Muscle layer of duodenum (tissue), 2 donors: ENCODE data around the gene LRMDA.

Experiments
- H3K27ac ChIP-seq: one replicate; pipeline ENCODE4 v1.7.0; 2013; ENCODE audit warnings: mild to moderate bottlenecking, low read length
- H3K27me3 ChIP-seq: one replicate; pipeline ENCODE4 v1.7.0; 2013; ENCODE audit warnings: low read depth, mild to moderate bottlenecking, control low read depth, low read length
- H3K36me3 ChIP-seq, 2 donors: one replicate each; pipeline ENCODE4 v1.7.0; 2013; ENCODE audit warnings: low read length in 2 of 2, control low read depth in 1 of 2, mild to moderate bottlenecking in 1 of 2; ENCODE audit not compliant: insufficient read depth in 2 of 2, control insufficient read depth in 1 of 2
- H3K4me1 ChIP-seq, 2 donors: one replicate each; pipeline ENCODE4 v1.7.0; 2013; ENCODE audit warnings: low read length in 2 of 2, mild to moderate bottlenecking in 2 of 2, control low read depth in 1 of 2, moderate library complexity in 1 of 2; ENCODE audit not compliant: insufficient read depth in 2 of 2, control insufficient read depth in 1 of 2
- H3K4me3 ChIP-seq, 2 donors: one replicate each; pipeline ENCODE4 v1.7.0; 2013; ENCODE audit warnings: low read length in 2 of 2, low read depth in 1 of 2, mild to moderate bottlenecking in 1 of 2
- H3K9me3 ChIP-seq, 2 donors: one replicate each; pipeline ENCODE4 v1.7.0; 2013; ENCODE audit warnings: low read length in 2 of 2, control low read depth in 1 of 2, mild to moderate bottlenecking in 1 of 2; ENCODE audit not compliant: control insufficient read depth in 1 of 2
- donor health status: healthy.

LRMDA gene

DNA sequence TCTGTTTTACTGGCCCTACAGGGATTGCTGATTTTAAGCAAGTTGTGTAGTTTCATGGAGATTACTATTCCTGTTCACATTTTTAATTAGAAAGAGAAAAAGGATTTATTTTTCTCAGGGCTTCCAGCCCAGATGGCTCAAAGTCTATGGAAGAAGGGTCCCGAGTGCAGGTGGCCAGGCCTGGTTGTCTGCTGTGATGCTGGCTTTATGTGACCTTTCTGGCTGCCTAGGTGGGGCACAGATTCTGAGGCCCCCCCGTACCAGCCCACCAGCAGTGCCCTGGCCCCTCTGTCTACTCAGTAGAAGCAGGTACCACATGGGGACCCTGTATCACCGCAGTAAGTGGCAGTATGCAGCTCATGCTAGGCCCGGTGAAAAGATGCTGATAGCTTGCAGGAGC lies 426.5 kb downstream of the LRMDA start:
- Histone ChIP-seq H3K27me3 (no peaks in the 10 kb centered on the region), H3K36me3 (no peaks in the 10 kb centered on the region)

DNA sequence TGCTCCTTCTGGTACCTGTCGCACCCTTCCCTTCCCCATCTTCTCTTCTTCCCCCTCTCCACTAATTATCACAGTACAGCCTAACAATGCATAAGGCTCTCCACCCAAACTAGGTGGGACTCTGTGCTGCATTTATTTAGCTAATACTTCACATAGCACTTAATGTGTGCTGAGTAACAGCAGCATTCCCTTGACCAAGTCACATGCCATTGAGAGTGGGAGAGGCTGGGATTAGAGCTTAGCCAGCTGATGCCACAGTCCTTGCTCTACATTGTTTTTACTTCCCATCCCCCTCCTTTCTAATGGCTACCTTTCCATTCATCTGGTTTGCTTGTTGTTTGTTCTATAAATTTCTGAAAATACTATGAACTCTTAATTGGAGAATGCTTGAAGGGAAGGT lies 426.9 kb downstream of the LRMDA start:
- Histone ChIP-seq H3K27ac (no peak overlapping the region), H3K4me1 (no peaks in the 10 kb centered on the region), H3K4me3 (no peak overlapping the region), H3K9me3 (no peaks in the 10 kb centered on the region), H3K36me3 (no peaks in the 10 kb centered on the region), H3K27me3 (no peaks in the 10 kb centered on the region)

More for the DNA sequence above, 426.5 kb downstream of the LRMDA start:
- Histone ChIP-seq H3K9me3 (no peaks in the 10 kb centered on the region), H3K4me1 (no peaks in the 10 kb centered on the region), H3K27ac (no peak overlapping the region), H3K4me3 (no peak overlapping the region)

DNA sequence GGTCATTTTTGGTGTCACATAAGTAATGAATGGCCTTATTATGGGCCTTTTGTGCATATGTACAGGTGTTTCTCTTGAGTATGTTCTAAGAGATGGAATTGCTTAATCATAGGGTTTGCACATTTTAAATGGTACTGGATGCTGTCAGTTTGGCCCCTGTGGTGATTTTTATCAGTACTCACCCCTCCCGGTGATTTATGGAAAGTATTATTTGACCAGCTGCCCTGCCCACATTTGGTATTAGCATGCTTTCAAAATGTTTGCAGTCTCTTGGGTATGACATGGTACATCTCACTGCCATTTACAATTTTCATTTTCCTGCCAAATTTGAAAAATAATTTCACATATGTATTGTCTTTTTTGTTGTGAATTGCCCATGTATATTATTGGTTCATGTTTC lies 427.7 kb downstream of the LRMDA start:
- no peaks in the 10 kb centered on the region for H3K36me3 ChIP-seq
- no peak overlapping the region for H3K27ac ChIP-seq
- H3K4me1 ChIP-seq = no peaks in the 10 kb centered on the region
- no peak overlapping the region for H3K4me3 ChIP-seq
- no peaks in the 10 kb centered on the region for H3K27me3 ChIP-seq
- no peaks in the 10 kb centered on the region for H3K9me3 ChIP-seq

DNA sequence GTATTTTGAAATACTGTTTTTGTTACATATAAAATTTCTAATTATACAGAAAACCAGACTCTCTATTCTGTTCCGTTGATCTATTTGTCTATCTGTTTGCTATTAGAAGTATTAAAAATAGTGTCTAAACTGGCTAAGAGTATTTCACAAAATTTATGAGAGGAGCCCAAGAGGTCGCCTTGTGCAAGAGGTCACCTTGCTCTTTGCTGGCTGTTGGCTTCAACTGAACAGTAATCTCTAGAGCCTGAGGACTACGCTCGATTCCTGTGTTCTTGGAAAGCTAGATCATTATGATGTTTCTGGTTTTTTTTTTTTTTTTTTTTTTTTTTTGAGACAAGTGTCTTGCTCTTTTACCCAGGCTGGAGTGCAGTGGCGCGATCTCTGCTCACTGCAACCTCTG lies 428.6 kb downstream of the LRMDA start:
- no peaks in the 10 kb centered on the region for H3K27me3 ChIP-seq
- no peaks in the 10 kb centered on the region for H3K9me3 ChIP-seq
- H3K27ac ChIP-seq = no peak overlapping the region
- no peaks in the 10 kb centered on the region for H3K4me1 ChIP-seq
- no peak overlapping the region for H3K4me3 ChIP-seq
- H3K36me3 ChIP-seq = no peaks in the 10 kb centered on the region

GRCh38 chr10:75861582-75861981 lies 430.2 kb downstream of the LRMDA start:
- H3K9me3 ChIP-seq = no peaks in the 10 kb centered on the region
- no peaks in the 10 kb centered on the region for H3K36me3 ChIP-seq
- no peak overlapping the region for H3K27ac ChIP-seq
- H3K27me3 ChIP-seq = no peaks in the 10 kb centered on the region
- no peak overlapping the region for H3K4me3 ChIP-seq
- H3K4me1 ChIP-seq = no peaks in the 10 kb centered on the region

DNA sequence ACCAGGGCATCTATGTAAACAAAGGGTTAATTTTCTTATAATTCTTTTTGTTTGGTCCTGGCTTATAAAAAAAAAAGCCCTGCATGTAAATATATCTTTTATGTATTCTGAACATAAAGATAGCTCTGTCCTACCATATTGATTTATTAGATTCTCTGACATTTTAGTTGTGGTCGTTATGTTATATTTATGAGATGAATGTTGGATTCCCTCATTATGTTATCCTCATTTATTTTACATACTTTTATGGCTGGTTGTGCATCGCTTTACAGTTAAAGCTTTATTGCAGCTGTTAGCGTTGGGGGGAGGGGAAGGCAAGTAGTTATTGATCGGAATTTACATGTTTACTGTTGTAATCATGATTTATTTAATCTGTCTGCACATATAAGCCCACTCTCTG lies 431.5 kb downstream of the LRMDA start:
- Histone ChIP-seq H3K27me3 (no peaks in the 10 kb centered on the region), H3K9me3 (no peaks in the 10 kb centered on the region), H3K36me3 (no peaks in the 10 kb centered on the region), H3K4me3 (no peak overlapping the region), H3K4me1 (no peaks in the 10 kb centered on the region), H3K27ac (no peak overlapping the region)

DNA sequence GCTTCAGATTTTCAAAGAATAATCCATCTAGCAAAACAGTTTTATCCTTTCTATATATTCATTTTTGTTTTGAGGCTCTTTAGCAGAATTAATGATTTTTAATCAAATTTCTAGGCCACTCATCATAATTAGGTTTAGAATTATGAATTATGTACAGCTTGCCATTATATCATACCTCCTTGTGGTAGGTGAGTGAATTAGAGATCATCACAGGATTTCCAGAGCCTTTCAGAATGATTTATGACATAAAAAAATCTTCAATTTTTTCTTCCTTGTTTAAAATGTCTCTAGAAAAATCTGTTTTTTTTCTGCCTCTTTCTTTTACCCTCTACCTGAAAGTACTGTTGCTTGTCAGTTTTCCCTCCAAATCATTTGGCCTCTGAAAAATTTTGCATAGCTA lies 433.3 kb downstream of the LRMDA start:
- Histone ChIP-seq H3K27me3 (no peaks in the 10 kb centered on the region), H3K9me3 (no peaks in the 10 kb centered on the region), H3K4me3 (no peak overlapping the region), H3K27ac (no peak overlapping the region), H3K4me1 (no peaks in the 10 kb centered on the region), H3K36me3 (no peaks in the 10 kb centered on the region)

- Histone ChIP-seq H3K36me3 (no peaks in the 10 kb centered on the region), H3K4me3 (no peak overlapping the region), H3K27me3 (no peaks in the 10 kb centered on the region), H3K4me1 (no peaks in the 10 kb centered on the region), H3K9me3 (no peaks in the 10 kb centered on the region), H3K27ac (no peak overlapping the region)
Observed at GRCh38 chr10:75865413-75866299, 434.2 kb downstream of the LRMDA start.

DNA sequence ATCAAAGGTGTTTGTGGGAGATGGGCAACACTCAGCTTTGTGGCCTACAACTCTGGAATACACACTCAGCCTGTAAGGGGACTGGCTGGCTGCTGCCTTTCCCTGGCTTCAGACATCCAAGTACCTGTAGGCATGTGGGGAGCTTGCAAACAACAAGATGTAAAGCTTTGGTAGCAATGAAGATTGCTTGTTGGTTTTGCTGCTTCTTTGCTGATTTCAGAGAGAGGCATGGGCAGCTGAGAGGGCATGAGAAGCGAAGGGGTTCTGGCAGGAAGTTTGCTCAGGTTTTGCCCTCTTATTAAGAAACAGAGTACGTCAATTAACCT lies 434.8 kb downstream of the LRMDA start:
- Histone ChIP-seq H3K4me3 (no peak overlapping the region), H3K4me1 (no peaks in the 10 kb centered on the region), H3K9me3 (no peaks in the 10 kb centered on the region), H3K27ac (no peak overlapping the region), H3K27me3 (no peaks in the 10 kb centered on the region), H3K36me3 (no peaks in the 10 kb centered on the region)

- Histone ChIP-seq H3K27ac (no peak overlapping the region), H3K36me3 (no peaks in the 10 kb centered on the region), H3K4me1 (no peaks in the 10 kb centered on the region), H3K9me3 (no peaks in the 10 kb centered on the region), H3K27me3 (no peaks in the 10 kb centered on the region), H3K4me3 (no peak overlapping the region)
Observed at GRCh38 chr10:75866731-75867130, 435.3 kb downstream of the LRMDA start.

GRCh38 chr10:75868574-75868973 lies 437.1 kb downstream of the LRMDA start:
- Histone ChIP-seq H3K9me3 (no peaks in the 10 kb centered on the region), H3K36me3 (no peaks in the 10 kb centered on the region), H3K4me1 (no peaks in the 10 kb centered on the region), H3K27me3 (no peaks in the 10 kb centered on the region), H3K27ac (no peak overlapping the region), H3K4me3 (no peak overlapping the region)

DNA sequence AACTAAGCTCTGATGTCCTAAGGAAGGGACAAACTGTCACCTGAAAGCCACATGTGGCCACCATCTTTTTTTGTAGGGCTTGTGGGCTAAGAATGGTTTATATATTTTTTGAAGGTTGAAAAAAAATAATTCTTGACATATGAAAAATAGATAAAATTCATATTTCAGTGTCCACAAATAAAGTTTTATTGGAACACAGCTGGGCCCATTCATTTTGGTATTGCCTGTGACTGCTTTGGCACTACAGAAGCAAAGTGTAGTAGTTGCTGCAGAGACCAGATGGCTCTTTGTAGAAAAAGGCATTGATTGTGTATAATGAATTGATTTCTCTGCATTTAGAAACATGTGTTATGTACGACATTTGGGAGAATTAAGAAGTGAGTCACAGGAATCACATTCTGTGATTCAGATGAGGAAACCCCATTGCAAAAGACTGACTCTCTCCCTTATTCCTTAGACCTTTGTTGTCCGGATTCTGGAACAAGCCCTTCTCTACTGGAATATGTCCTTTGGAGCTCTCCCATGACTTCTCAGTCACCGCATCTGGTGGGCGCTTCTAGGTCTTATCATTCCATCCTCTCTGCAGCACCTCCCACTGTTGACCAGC lies 438.7 kb downstream of the LRMDA start:
- Histone ChIP-seq H3K27ac (no peak overlapping the region), H3K9me3 (no peaks in the 10 kb centered on the region), H3K36me3 (no peaks in the 10 kb centered on the region), H3K4me3 (no peak overlapping the region), H3K27me3 (no peaks in the 10 kb centered on the region), H3K4me1 (no peaks in the 10 kb centered on the region)
